B cell (primary cell): ENCODE data around the gene KRTAP5-10. TPM values are rescaled to one million over a fixed set of nuclear protein-coding genes. Genes with fewer than 3 reads are reported as not detected.
"Not testable (repeated sequence)": the region's sequence is repeated elsewhere in the genome, so short reads cannot be mapped to it uniquely, and the experiment has no call there.

ENCODE experiments used
- ATAC-seq: fragments of 200-7000 bp; cut with Tn5 transposase; one replicate; pipeline ENCODE4 v1.10.0; 2021; ENCODE audit warnings: low read depth, mild to moderate bottlenecking, moderate number of reproducible peaks, moderate library complexity
- CTCF ChIA-PET: fragments of 350-600 bp; sonication (Branson Sonifier 250); formaldehyde crosslinking; loops from one replicate; lab custom pipeline; 2021; ENCODE audit warnings: antibody characterized with exemption, inconsistent platforms; lab: Charles Lee
- POLR2A ChIA-PET: fragments of 350-600 bp; sonication (Branson Sonifier 250); formaldehyde crosslinking; loops from one replicate; lab custom pipeline; 2021; ENCODE audit warnings: antibody characterized with exemption; lab: Charles Lee
- DNase-seq: peaks from one replicate; pipeline ENCODE4 v3.0.0; 2013
- H2AFZ ChIP-seq: 2 replicates; pipeline ENCODE4 v1.6.1; 2012; ENCODE audit warnings: mild to moderate bottlenecking, low read depth, low read length; ENCODE audit not compliant: insufficient read depth, poor library complexity, severe bottlenecking
- H3K27ac ChIP-seq, 2 donors: 1 replicate in 1 of 2; 2 replicates in 1 of 2; pipeline ENCODE4 v1.5.1; 2012 to 2013; ENCODE audit warnings: low read length in 2 of 2, mild to moderate bottlenecking in 2 of 2, moderate library complexity in 1 of 2
- H3K27me3 ChIP-seq, 4 experiments: fragments of 200-600 bp in 1 of 4; sonication (generic) in 1 of 4; replicated peaks in 1 of 4; 1 replicate in 2 of 4; 2 replicates in 2 of 4; pipeline versions ENCODE4 v1.6.1 to v1.7.0; 2013 to 2016; ENCODE audit warnings: low read length in 3 of 4, mild to moderate bottlenecking in 2 of 4, mixed read lengths in 1 of 4, moderate library complexity in 1 of 4; ENCODE audit not compliant: insufficient read depth in 4 of 4, control insufficient read depth in 3 of 4; ENCODE audit errors: control extremely low read depth in 1 of 4
- H3K36me3 ChIP-seq, 2 experiments: replicated peaks in 1 of 2; 1 replicate in 1 of 2; 2 replicates in 1 of 2; pipeline versions ENCODE4 v1.6.1 to v1.7.1; 2013; ENCODE audit warnings: low read length in 1 of 2; ENCODE audit not compliant: insufficient read depth in 2 of 2, control insufficient read depth in 1 of 2; ENCODE audit errors: control extremely low read depth in 1 of 2, extremely low read depth in 1 of 2
- H3K4me1 ChIP-seq, 2 donors: fragments of 200-600 bp in 1 of 2; sonication (generic) in 1 of 2; 1 replicate in 1 of 2; 2 replicates in 1 of 2; pipeline versions ENCODE4 v1.5.1 to v1.6.1; 2013 to 2017; ENCODE audit warnings: low read length in 2 of 2; ENCODE audit not compliant: control insufficient read depth in 2 of 2, insufficient read depth in 2 of 2
- H3K4me2 ChIP-seq: replicated peaks from 2 replicates; pipeline ENCODE3; 2012; ENCODE audit warnings: mild to moderate bottlenecking, low read depth, low read length; ENCODE audit not compliant: poor library complexity, severe bottlenecking
- H3K4me3 ChIP-seq, 5 experiments: fragments of 200-600 bp in 1 of 5; sonication (generic) in 1 of 5; 1 replicate in 3 of 5; 2 replicates in 2 of 5; pipeline versions ENCODE4 v1.5.1 to v1.7.0; 2011 to 2016; ENCODE audit warnings: low read length in 4 of 5, mild to moderate bottlenecking in 4 of 5, low read depth in 2 of 5, control low read depth in 1 of 5, moderate library complexity in 1 of 5; ENCODE audit not compliant: insufficient read depth in 1 of 5; ENCODE audit errors: control extremely low read depth in 1 of 5, extremely low read depth in 1 of 5
- H3K79me2 ChIP-seq: fragments of 200-600 bp; sonication (generic); one replicate; pipeline ENCODE4 v1.6.0; 2016; ENCODE audit warnings: low read length; ENCODE audit not compliant: control insufficient read depth, insufficient read depth
- H3K9ac ChIP-seq: fragments of 200-600 bp; sonication (generic); 2 replicates; pipeline ENCODE4 v1.6.1; 2017; ENCODE audit warnings: mild to moderate bottlenecking, low read length, moderate library complexity
- H3K9me3 ChIP-seq, 3 donors: one replicate each; pipeline versions ENCODE4 v1.6.1 to v1.7.1; 2013; ENCODE audit warnings: low read length in 2 of 3; ENCODE audit not compliant: control insufficient read depth in 2 of 3, insufficient read depth in 1 of 3; ENCODE audit errors: control extremely low read depth in 1 of 3
- H4K20me1 ChIP-seq: 2 replicates; pipeline ENCODE4 v1.6.0; 2012; ENCODE audit warnings: mild to moderate bottlenecking, low read length; ENCODE audit not compliant: insufficient read depth, control insufficient read depth, poor library complexity, severe bottlenecking
- H3K27ac Mint-ChIP-seq: one replicate; pipeline ENCODE4 v1.8.0; 2021; ENCODE audit warnings: mixed read lengths
- H3K27me3 Mint-ChIP-seq: one replicate; pipeline ENCODE4 v1.8.0; 2021; ENCODE audit warnings: mixed read lengths
- H3K4me1 Mint-ChIP-seq: one replicate; pipeline ENCODE4 v1.8.0; 2021; ENCODE audit warnings: mixed read lengths
- H3K4me3 Mint-ChIP-seq: one replicate; pipeline ENCODE4 v1.8.0; 2021; ENCODE audit warnings: mixed read lengths
- H3K9me3 Mint-ChIP-seq: one replicate; pipeline ENCODE4 v1.8.0; 2022; ENCODE audit warnings: mixed read lengths; ENCODE audit not compliant: insufficient read depth
- CTCF ChIP-seq: fragments of 200-600 bp; IDR thresholded peaks from one replicate; pipeline ENCODE4 v1.8.0; 2022; ENCODE audit warnings: antibody characterized with exemption, mild to moderate bottlenecking
- WGBS: methylation state at CpG from one replicate; pipeline ENCODE4 v1.1.5; 2013; ENCODE audit warnings: missing lambda C conversion rate; ENCODE audit not compliant: insufficient coverage; 5-methylcytosine and 5-hydroxymethylcytosine counted together
- intact Hi-C: fragments of 100-400 bp; cut with micrococcal nuclease; formaldehyde crosslinking; loops from one replicate; pipeline ENCODE4 v1.10.0; 2022
- polyA plus RNA-seq: library from polyadenylated mRNA; depleted of rRNA; stranded (reverse); fragments of >200 nt; gene quantifications from 2 replicates; pipeline ENCODE4 v1.2.3, GENCODE V29; 2012
- total RNA-seq, 2 donors: library from RNA; stranded (reverse); fragments of 120-200 nt in 1 of 2; gene quantifications; 1 replicate in 1 of 2; 2 replicates in 1 of 2; pipeline versions ENCODE4 v1.2.3 to v1.2.4, GENCODE V29; 2013 to 2022

KRTAP5-10 gene
- total and polyA plus RNA-seq, 2 donors (not counting 1 experiment from before 2014, with no cell fraction given), result not detected

GRCh38 chr11:71575723-71576424 lies 10.5 kb downstream of the KRTAP5-10 start:
- H2AFZ ChIP-seq, result no peak overlapping the region
- peaks cover 0 to 2% of the 10 kb centered on the region in 2 donors for H3K4me1 ChIP-seq
- peaks cover 3% of the 10 kb centered on the region for H3K4me1 Mint-ChIP-seq
- H3K9ac ChIP-seq, result no peak overlapping the region
- H3K4me3 Mint-ChIP-seq, result no peak overlapping the region
- H3K9me3 ChIP-seq, result no peaks in the 10 kb centered on the region
- no peak overlapping the region for H3K4me3 ChIP-seq
- H4K20me1 ChIP-seq, result no peaks in the 10 kb centered on the region
- H3K4me2 ChIP-seq, result no peak overlapping the region
- WGBS, result no CpG with 5 or more reads among the region's 4 CpGs
- no peaks in the 10 kb centered on the region for H3K36me3 ChIP-seq
- peaks cover 15% of the 10 kb centered on the region for H3K27me3 Mint-ChIP-seq
- TF ChIP-seq CTCF, result no peak
- DNase-seq, result no peak
- ATAC-seq, result no peak
- no peak overlapping the region for H3K27ac Mint-ChIP-seq
- H3K79me2 ChIP-seq, result no peaks in the 10 kb centered on the region
- H3K27ac ChIP-seq, result no peak overlapping the region
- H3K9me3 Mint-ChIP-seq, result no peaks in the 10 kb centered on the region
- H3K27me3 ChIP-seq, result peaks cover 0 to 5% (median 0%) of the 10 kb centered on the region in 4 experiments
- ChIA-PET POLR2A (no interaction called here), CTCF (no interaction called here)
- intact Hi-C loops, result no loop called here

GRCh38 chr11:71576688-71577465 lies 11.5 kb downstream of the KRTAP5-10 start:
- H3K4me1 ChIP-seq, POLR2A ChIA-PET, ATAC-seq, H3K4me2 ChIP-seq, H3K79me2 ChIP-seq, H2AFZ ChIP-seq, H3K9me3 ChIP-seq, H3K36me3 ChIP-seq, CTCF ChIA-PET, H3K4me1 Mint-ChIP-seq, H3K9me3 Mint-ChIP-seq, H3K4me3 ChIP-seq, H3K27me3 ChIP-seq, H3K9ac ChIP-seq, H3K4me3 Mint-ChIP-seq, DNase-seq, intact Hi-C loops, H3K27ac Mint-ChIP-seq, H3K27ac ChIP-seq, H4K20me1 ChIP-seq: not testable (repeated sequence)
- 88% methylated on average over 25 of the region's 41 CpGs for WGBS
- peaks cover 22% of the 10 kb centered on the region for H3K27me3 Mint-ChIP-seq
